A549 (cell line): Measurements from ENCODE around the gene CD7. TPM values are rescaled to one million over a fixed set of nuclear protein-coding genes. Genes with fewer than 3 reads are reported as not detected.

Experiments
- ATAC-seq, 2 experiments: fragments of 200-7000 bp in 1 of 2; fragments of >200 bp in 1 of 2; cut with Nextera tagmentation in 1 of 2; cut with Tn5 transposase in 1 of 2; 3 replicates each; pipeline versions ENCODE4 v1.8.0 to v1.9.1; 2018 to 2020; ENCODE audit warnings: mild to moderate bottlenecking in 1 of 2, moderate library complexity in 1 of 2
- CTCF ChIA-PET: fragments of 300-600 bp; sonication (Branson Sonifier 250); formaldehyde crosslinking; extraction: SDS; loops from one replicate; lab custom pipeline; 2021; ENCODE audit warnings: antibody characterized with exemption, inconsistent platforms; lab: Yijun Ruan, JAX
- POLR2A ChIA-PET: fragments of 350-600 bp; formaldehyde crosslinking; extraction: SDS; loops from one replicate; lab custom pipeline; 2021; ENCODE audit warnings: antibody characterized with exemption, inconsistent platforms; lab: Yijun Ruan, JAX
- DNase-seq, 2 experiments: peaks; one replicate each; pipeline versions ENCODE4 v3.0.0 to v3.0.0-alpha.2; 2011 to 2016; ENCODE audit warnings: low read depth in 1 of 2, low spot score in 1 of 2
- FAIRE-seq: peaks from 2 replicates; lab custom pipeline; 2011; peaks lifted over from hg19 to GRCh38; lab: Jason Lieb, UNC
- H3K27ac ChIP-seq, 2 experiments: fragments of >200 bp; sonication (Bioruptor Twin); formaldehyde crosslinking; 3 replicates each; pipeline ENCODE4 v1.5.1; 2016 to 2017
- H3K4me1 ChIP-seq: fragments of >200 bp; sonication (Bioruptor Twin); formaldehyde crosslinking; 3 replicates; pipeline ENCODE4 v1.6.1; 2016
- H3K4me2 ChIP-seq: fragments of >200 bp; sonication (Bioruptor Twin); formaldehyde crosslinking; 3 replicates; pipeline ENCODE4 v1.6.1; 2016
- H3K4me3 ChIP-seq: fragments of >200 bp; sonication (Bioruptor Twin); formaldehyde crosslinking; 3 replicates; pipeline ENCODE4 v1.5.1; 2016
- H3K9me3 ChIP-seq: fragments of >200 bp; sonication (Bioruptor Twin); formaldehyde crosslinking; 3 replicates; pipeline ENCODE4 v1.6.1; 2016
- CEBPB ChIP-seq, 2 experiments: fragments of >200 bp in 1 of 2; sonication (Bioruptor Twin) in 1 of 2; formaldehyde crosslinking in 1 of 2; IDR thresholded peaks; 2 replicates each; pipeline ENCODE4 v1.6.1; 2012 to 2016
- CHD2 ChIP-seq: fragments of 150-350 bp; IDR thresholded peaks from 2 replicates; pipeline ENCODE4 v1.6.1; 2014; ENCODE audit warnings: low read length; ENCODE audit not compliant: partially characterized antibody
- CHD4 ChIP-seq: fragments of 200-600 bp; sonication (generic); IDR thresholded peaks from 2 replicates; pipeline ENCODE4 v1.6.1; 2016; ENCODE audit warnings: antibody characterized with exemption, mild to moderate bottlenecking, borderline replicate concordance
- EHF ChIP-seq: fragments of 250-450 bp; sonication (Bioruptor Pico); IDR thresholded peaks from 2 replicates; pipeline ENCODE4 v1.5.0; 2020; ENCODE audit warnings: mild to moderate bottlenecking
- JUNB ChIP-seq: fragments of >200 bp; sonication (Bioruptor Twin); formaldehyde crosslinking; IDR thresholded peaks from 2 replicates; pipeline ENCODE4 v1.6.1; 2016
- KDM5A ChIP-seq: fragments of 200-600 bp; sonication (generic); IDR thresholded peaks from 2 replicates; pipeline ENCODE4 v1.6.1; 2016; ENCODE audit warnings: antibody characterized with exemption, mild to moderate bottlenecking
- MAFK ChIP-seq: fragments of 450-650 bp; IDR thresholded peaks from 2 replicates; pipeline ENCODE4 v1.6.1; 2014; ENCODE audit not compliant: partially characterized antibody
- MAZ ChIP-seq: fragments of 150-350 bp; IDR thresholded peaks from 2 replicates; pipeline ENCODE4 v1.6.1; 2014; ENCODE audit warnings: antibody characterized with exemption, low read depth, low read length, borderline replicate concordance
- MYC ChIP-seq: IDR thresholded peaks from 2 replicates; pipeline ENCODE4 v1.6.1; 2012; ENCODE audit warnings: mild to moderate bottlenecking, inconsistent platforms, low read length, improper control_type of control experiment, borderline replicate concordance
- NPAS2 ChIP-seq: fragments of 250-450 bp; sonication (Bioruptor Pico); IDR thresholded peaks from 2 replicates; pipeline ENCODE4 v1.8.0; 2022; ENCODE audit warnings: mild to moderate bottlenecking, moderate library complexity, borderline replicate concordance
- POLR2AphosphoS2 ChIP-seq: conservative IDR thresholded peaks from 2 replicates; pipeline ENCODE4 v1.6.1; 2012; ENCODE audit warnings: low read length, improper control_type of control experiment, inconsistent platforms
- RAD21 ChIP-seq, 2 experiments: fragments of >200 bp in 1 of 2; sonication (Bioruptor Twin) in 1 of 2; formaldehyde crosslinking in 1 of 2; IDR thresholded peaks in 1 of 2; conservative IDR thresholded peaks in 1 of 2; 2 replicates in 1 of 2; 3 replicates in 1 of 2; pipeline ENCODE4 v1.6.1; 2012 to 2018; ENCODE audit warnings: inconsistent platforms in 1 of 2
- RNF2 ChIP-seq: fragments of 200-600 bp; sonication (generic); IDR thresholded peaks from 2 replicates; pipeline ENCODE4 v1.6.1; 2016; ENCODE audit warnings: low read depth, mild to moderate bottlenecking, antibody characterized with exemption, moderate library complexity, borderline replicate concordance
- SMC3 ChIP-seq: fragments of >200 bp; sonication (Bioruptor Twin); formaldehyde crosslinking; IDR thresholded peaks from 3 replicates; pipeline ENCODE4 v1.6.1; 2018; ENCODE audit warnings: inconsistent platforms
- TP53 ChIP-seq: fragments of 250-450 bp; sonication (Bioruptor Pico); IDR thresholded peaks from 2 replicates; pipeline ENCODE4 v1.5.0; 2021; ENCODE audit warnings: mild to moderate bottlenecking, moderate library complexity
- ZC3H11A ChIP-seq: fragments of 450-650 bp; IDR thresholded peaks from 2 replicates; pipeline ENCODE4 v1.6.1; 2014; ENCODE audit warnings: antibody characterized with exemption, mild to moderate bottlenecking
- ZFP36 ChIP-seq: fragments of 450-650 bp; IDR thresholded peaks from 2 replicates; pipeline ENCODE4 v1.6.1; 2014; ENCODE audit warnings: borderline replicate concordance; ENCODE audit not compliant: partially characterized antibody
- ZNF302 ChIP-seq: fragments of 250-450 bp; sonication (Bioruptor Pico); IDR thresholded peaks from 2 replicates; pipeline ENCODE4 v1.9.0; 2021; ENCODE audit warnings: inconsistent platforms, mild to moderate bottlenecking, moderate library complexity
- ZSCAN20 ChIP-seq: fragments of 250-450 bp; sonication (Bioruptor Pico); IDR thresholded peaks from 2 replicates; pipeline ENCODE4 v1.8.0; 2022; ENCODE audit warnings: mild to moderate bottlenecking, moderate library complexity
- WGBS: methylation state at CpG from one replicate; pipeline ENCODE4 v1.1.6; 2017; ENCODE audit errors: missing lambda C conversion rate; 5-methylcytosine and 5-hydroxymethylcytosine counted together
- polyA plus RNA-seq, 4 experiments: library from polyadenylated mRNA; depleted of rRNA in 3 of 4; stranded (reverse); fragments of >200 nt; fragmentation: RNase III in 1 of 4; extraction: RNeasy Plus Mini Kit Qiagen cat#74134 plus additional on column Dnase treatment in 1 of 4; gene quantifications; 2 replicates in 3 of 4; 3 replicates in 1 of 4; pipeline ENCODE4 v1.2.3, GENCODE V29; 2011 to 2017
- TF ChIP-seq, protein P1 (sequence below): IDR thresholded peaks from 2 replicates; pipeline ENCODE4 v1.6.1; 2012; ENCODE audit warnings: low read depth, borderline replicate concordance

The CD7 gene
- polyA plus RNA-seq, 2 of the 4 experiments (the other 2 are of a cell fraction) = not detected

DNA sequence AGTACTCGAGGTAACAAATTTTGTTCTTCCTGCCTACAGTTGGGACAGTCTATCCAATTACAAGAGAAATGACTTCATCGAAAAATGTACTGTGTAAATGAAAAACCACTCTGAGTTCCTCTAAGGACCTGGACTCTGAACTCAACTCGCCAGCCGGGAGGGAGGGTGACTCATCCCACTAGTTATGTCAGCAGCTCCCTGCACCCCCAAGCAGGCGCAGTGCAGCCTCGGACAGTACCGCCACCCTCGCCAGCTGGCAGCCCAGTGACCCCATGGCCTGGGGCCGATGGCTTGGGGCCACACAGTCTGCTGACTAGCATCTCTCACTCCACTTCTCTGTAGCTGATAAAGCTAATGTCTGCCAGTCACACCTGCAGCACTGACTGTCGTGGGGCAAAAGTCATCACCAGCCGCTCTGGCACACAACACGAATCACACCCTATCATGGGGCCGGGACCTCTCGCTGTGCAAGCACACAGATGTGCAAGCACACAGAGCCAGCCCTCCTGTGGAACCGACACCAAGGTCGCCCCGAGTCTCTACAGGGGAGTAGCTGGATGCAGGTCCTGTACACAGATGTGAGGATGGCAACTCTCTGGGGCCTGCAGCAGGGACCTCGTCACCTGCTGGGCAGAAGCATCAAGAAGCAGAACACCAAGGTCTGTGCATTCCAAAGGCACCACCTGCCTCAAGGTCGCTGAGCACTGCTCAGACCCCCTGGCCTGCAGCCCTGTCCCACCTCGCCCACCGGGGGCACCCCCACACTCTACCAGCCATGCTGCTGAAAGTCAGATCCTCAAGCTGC is 49.6 kb downstream of the CD7 start (continued):
- TF ChIP-seq ZFP36 (no peak), CEBPB (IDR thresholded peaks at IDR 0.05) (peak in 1 of 2 experiments; percentile 66; a peak in 1 of 4 replicates), POLR2AphosphoS2 (peak; percentile 77; the same call in 1 of the 2 replicates), SMC3 (no peak), KDM5A (no peak), MYC (no peak; the same call in 1 of the 2 replicates), RAD21 (conservative IDR thresholded peaks at IDR 0.05 in 1 of 2, IDR thresholded peaks at IDR 0.05 in 1 of 2) (peak; percentile 29 to 43; a peak in 1 of 5 replicates), CHD4 (no peak), ZC3H11A (no peak), NPAS2 (CRISPR knock-in tag) (no peak)
- TF ChIP-seq, protein P1, sequence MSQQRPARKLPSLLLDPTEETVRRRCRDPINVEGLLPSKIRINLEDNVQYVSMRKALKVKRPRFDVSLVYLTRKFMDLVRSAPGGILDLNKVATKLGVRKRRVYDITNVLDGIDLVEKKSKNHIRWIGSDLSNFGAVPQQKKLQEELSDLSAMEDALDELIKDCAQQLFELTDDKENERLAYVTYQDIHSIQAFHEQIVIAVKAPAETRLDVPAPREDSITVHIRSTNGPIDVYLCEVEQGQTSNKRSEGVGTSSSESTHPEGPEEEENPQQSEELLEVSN = peak; percentile 50; the same call in 1 of the 2 replicates

DNA sequence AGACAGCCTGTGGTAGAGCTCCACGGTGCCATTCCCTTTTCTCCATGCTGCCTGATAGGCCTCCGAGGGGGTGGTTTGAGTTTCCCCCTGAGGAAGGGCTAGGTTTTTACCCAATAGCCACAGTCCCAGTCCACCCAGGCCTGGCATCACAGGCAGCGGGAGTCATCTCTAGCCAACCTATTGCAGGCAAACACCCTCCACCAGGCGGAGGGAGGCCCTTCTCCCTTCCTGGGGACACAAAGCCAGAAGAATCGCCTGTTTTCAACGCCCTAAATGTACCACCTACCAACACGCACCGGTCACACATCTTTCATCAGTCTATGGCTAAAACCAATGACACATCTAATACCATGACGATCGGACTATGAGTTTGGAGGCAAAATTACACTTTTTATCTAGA is 51.3 kb downstream of the CD7 start:
- CTCF ChIA-PET = interaction anchor here (1.0 to 8.6 kb wide), 6 partner anchors 16 to 56 kb away, joined by 3 to 59 read pairs (median 15); no protein-coding TSS in a partner anchor
- no peaks in the 10 kb centered on the region for H3K9me3 ChIP-seq
- whole genome bisulfite sequencing = 94% methylated on average over 10 of the region's 10 CpGs
- peaks cover 56% of the 10 kb centered on the region for H3K4me1 ChIP-seq
- no peak overlapping the region; the same call in 2 of the 3 replicates for H3K4me3 ChIP-seq
- FAIRE-seq (no peak), DNase-seq (no peak)
- TF ChIP-seq CHD2 (no peak), TP53 (no peak), KDM5A (no peak), EHF (CRISPR knock-in tag) (no peak), MAFK (no peak), JUNB (no peak), RNF2 (no peak), RAD21 (conservative IDR thresholded peaks at IDR 0.05 in 1 of 2, IDR thresholded peaks at IDR 0.05 in 1 of 2) (no peak), MAZ (no peak), ZNF302 (CRISPR knock-in tag) (no peak), ZSCAN20 (CRISPR knock-in tag) (no peak), ZC3H11A (no peak), SMC3 (no peak)
- TF ChIP-seq, protein P1 = no peak
- TF ChIP-seq, all 56 proteins: peak for 0
- ATAC-seq = no peak
- Histone ChIP-seq H3K27ac (peak overlapping the region; percentile 89 to 91), H3K4me2 (peak overlapping the region; percentile 88)
- POLR2A ChIA-PET = interaction anchor here (0.6 to 0.8 kb wide), 2 partner anchors 12 to 34 kb away, joined by 3 read pairs; no protein-coding TSS in a partner anchor

Other genes with a start within 250 kb of the CD7 start
- 12.9 and 16.3 TPM in 2 replicates for gene FASN, start 219.4 kb downstream of the CD7 start, polyA plus RNA-seq (2011; rRNA removed)
- 114 to 169 TPM (median 144 TPM) in 3 replicates for gene FASN, start 219.4 kb downstream of the CD7 start, polyA plus RNA-seq (2017; fragmentation: RNase III; extraction: RNeasy Plus Mini Kit Qiagen cat#74134 plus additional on column Dnase treatment)
- 16.6 and 18.5 TPM in 2 replicates for gene CCDC57, start 104.8 kb downstream of the CD7 start, polyA plus RNA-seq (2011; rRNA removed)
- gene CCDC57, start 104.8 kb downstream of the CD7 start, polyA plus RNA-seq (2017; fragmentation: RNase III; extraction: RNeasy Plus Mini Kit Qiagen cat#74134 plus additional on column Dnase treatment) = 18.2 to 22.1 TPM (median 18.9 TPM) in 3 replicates
- gene SLC16A3, start 88.6 kb downstream of the CD7 start, polyA plus RNA-seq (2011; rRNA removed) = 28.6 and 40.0 TPM in 2 replicates
- 77.9 to 97.7 TPM (median 90.9 TPM) in 3 replicates for gene SLC16A3, start 88.6 kb downstream of the CD7 start, polyA plus RNA-seq (2017; fragmentation: RNase III; extraction: RNeasy Plus Mini Kit Qiagen cat#74134 plus additional on column Dnase treatment)
- 130 and 139 TPM in 2 replicates for gene CSNK1D, start 43.9 kb downstream of the CD7 start, polyA plus RNA-seq (2011; rRNA removed)
- gene CSNK1D, start 43.9 kb downstream of the CD7 start, polyA plus RNA-seq (2017; fragmentation: RNase III; extraction: RNeasy Plus Mini Kit Qiagen cat#74134 plus additional on column Dnase treatment) = 151 to 173 TPM (median 163 TPM) in 3 replicates
- gene SECTM1, start 16.2 kb upstream of the CD7 start, polyA plus RNA-seq (2011; rRNA removed) = 0.22 and 0.58 TPM in 2 replicates
- gene SECTM1, start 16.2 kb upstream of the CD7 start, polyA plus RNA-seq (2017; fragmentation: RNase III; extraction: RNeasy Plus Mini Kit Qiagen cat#74134 plus additional on column Dnase treatment) = 1.5 to 2.5 TPM (median 2.0 TPM) in 3 replicates
- 0.32 and 0.43 TPM in 2 replicates for gene TEX19, start 41.6 kb upstream of the CD7 start, polyA plus RNA-seq (2011; rRNA removed)
- 0.50 to 0.66 TPM (median 0.55 TPM) in 3 replicates for gene TEX19, start 41.6 kb upstream of the CD7 start, polyA plus RNA-seq (2017; fragmentation: RNase III; extraction: RNeasy Plus Mini Kit Qiagen cat#74134 plus additional on column Dnase treatment)
- not detected in 2 replicates for gene UTS2R, start 54.2 kb upstream of the CD7 start, polyA plus RNA-seq (2011; rRNA removed)
- gene UTS2R, start 54.2 kb upstream of the CD7 start, polyA plus RNA-seq (2017; fragmentation: RNase III; extraction: RNeasy Plus Mini Kit Qiagen cat#74134 plus additional on column Dnase treatment) = not detected in 3 replicates
- 18.0 and 18.4 TPM in 2 replicates for gene HEXD, start 100.7 kb upstream of the CD7 start, polyA plus RNA-seq (2011; rRNA removed)
- 15.9 to 21.4 TPM (median 19.5 TPM) in 3 replicates for gene HEXD, start 100.7 kb upstream of the CD7 start, polyA plus RNA-seq (2017; fragmentation: RNase III; extraction: RNeasy Plus Mini Kit Qiagen cat#74134 plus additional on column Dnase treatment)
- 14.9 and 15.2 TPM in 2 replicates for gene OGFOD3, start 101.0 kb upstream of the CD7 start, polyA plus RNA-seq (2011; rRNA removed)
- gene OGFOD3, start 101.0 kb upstream of the CD7 start, polyA plus RNA-seq (2017; fragmentation: RNase III; extraction: RNeasy Plus Mini Kit Qiagen cat#74134 plus additional on column Dnase treatment) = 19.8 to 21.9 TPM (median 20.8 TPM) in 3 replicates
- 68.6 and 81.8 TPM in 2 replicates for gene CYBC1, start 133.1 kb upstream of the CD7 start, polyA plus RNA-seq (2011; rRNA removed)
- gene CYBC1, start 133.1 kb upstream of the CD7 start, polyA plus RNA-seq (2017; fragmentation: RNase III; extraction: RNeasy Plus Mini Kit Qiagen cat#74134 plus additional on column Dnase treatment) = 74.3 to 89.8 TPM (median 86.5 TPM) in 3 replicates
- 89.6 and 108 TPM in 2 replicates for gene NARF, start 141.1 kb upstream of the CD7 start, polyA plus RNA-seq (2011; rRNA removed)
- gene NARF, start 141.1 kb upstream of the CD7 start, polyA plus RNA-seq (2017; fragmentation: RNase III; extraction: RNeasy Plus Mini Kit Qiagen cat#74134 plus additional on column Dnase treatment) = 38.2 to 51.2 TPM (median 45.0 TPM) in 3 replicates
- gene FOXK2, start 202.1 kb upstream of the CD7 start, polyA plus RNA-seq (2011; rRNA removed) = 34.8 and 35.9 TPM in 2 replicates
- gene FOXK2, start 202.1 kb upstream of the CD7 start, polyA plus RNA-seq (2017; fragmentation: RNase III; extraction: RNeasy Plus Mini Kit Qiagen cat#74134 plus additional on column Dnase treatment) = 37.5 to 39.2 TPM (median 38.2 TPM) in 3 replicates